HepG2 (cell line): ENCODE measurements around the gene FBLN5. TPM values are rescaled to one million over a fixed set of nuclear protein-coding genes. Genes with fewer than 3 reads are reported as not detected.

Source experiments
- ARHGAP35 ChIP-seq: sonication (generic); formaldehyde crosslinking; IDR thresholded peaks from 2 replicates; pipeline ENCODE4 v1.9.0; 2022; ENCODE audit warnings: mild to moderate bottlenecking, inconsistent platforms, moderate library complexity, missing genetic modification reagents, borderline replicate concordance
- ARNTL ChIP-seq: sonication (generic); formaldehyde crosslinking; IDR thresholded peaks from 2 replicates; pipeline ENCODE4 v1.4.0; 2020; ENCODE audit warnings: mild to moderate bottlenecking, missing genetic modification reagents
- CEBPB ChIP-seq: IDR thresholded peaks from 2 replicates; pipeline ENCODE4 v1.6.1; 2011; ENCODE audit warnings: low read depth, low read length, improper control_type of control experiment, borderline replicate concordance
- CREM ChIP-seq, 2 experiments: sonication (generic) in 1 of 2; formaldehyde crosslinking in 1 of 2; IDR thresholded peaks; 2 replicates each; pipeline versions ENCODE4 v1.4.0 to v1.6.1; 2016 to 2020; ENCODE audit warnings: antibody characterized with exemption in 1 of 2, mild to moderate bottlenecking in 1 of 2, missing genetic modification reagents in 1 of 2
- HNF4A ChIP-seq: sonication (generic); formaldehyde crosslinking; IDR thresholded peaks from 2 replicates; pipeline ENCODE4 v1.4.0; 2020; ENCODE audit warnings: missing genetic modification reagents
- HNF4G ChIP-seq, 2 experiments: sonication (generic) in 1 of 2; formaldehyde crosslinking in 1 of 2; IDR thresholded peaks; 2 replicates each; pipeline versions ENCODE4 v1.4.0 to v1.6.1; 2011 to 2020; ENCODE audit warnings: borderline replicate concordance in 2 of 2, low read depth in 2 of 2, mild to moderate bottlenecking in 2 of 2, low read length in 1 of 2, missing genetic modification reagents in 1 of 2, moderate library complexity in 1 of 2
- HOXA9 ChIP-seq: sonication (generic); formaldehyde crosslinking; IDR thresholded peaks from 2 replicates; pipeline ENCODE4 v1.8.1; 2022; ENCODE audit warnings: missing genetic modification reagents, mild to moderate bottlenecking, moderate library complexity, borderline replicate concordance
- JUND ChIP-seq: sonication (generic); formaldehyde crosslinking; IDR thresholded peaks from 2 replicates; pipeline ENCODE4 v1.8.0; 2022; ENCODE audit warnings: mild to moderate bottlenecking, missing genetic modification reagents
- MLLT10 ChIP-seq: sonication (generic); formaldehyde crosslinking; IDR thresholded peaks from 2 replicates; pipeline ENCODE4 v1.4.0; 2020; ENCODE audit warnings: missing genetic modification reagents
- NCOA2 ChIP-seq: sonication (generic); formaldehyde crosslinking; IDR thresholded peaks from 2 replicates; pipeline ENCODE4 v1.8.0; 2022; ENCODE audit warnings: inconsistent platforms
- NFIC ChIP-seq: IDR thresholded peaks from 2 replicates; pipeline ENCODE4 v1.6.1; 2012; ENCODE audit warnings: mild to moderate bottlenecking, low read length, inconsistent platforms
- NPAS2 ChIP-seq: sonication (generic); formaldehyde crosslinking; IDR thresholded peaks from 2 replicates; pipeline ENCODE4 v1.8.0; 2022; ENCODE audit warnings: mild to moderate bottlenecking, missing genetic modification reagents, borderline replicate concordance
- PRMT3 ChIP-seq: sonication (generic); formaldehyde crosslinking; IDR thresholded peaks from 2 replicates; pipeline ENCODE4 v1.8.1; 2022; ENCODE audit warnings: low read depth, mild to moderate bottlenecking, moderate library complexity, missing genetic modification reagents, borderline replicate concordance
- SALL1 ChIP-seq: sonication (generic); formaldehyde crosslinking; IDR thresholded peaks from 2 replicates; pipeline ENCODE4 v1.8.0; 2022; ENCODE audit warnings: mild to moderate bottlenecking, missing genetic modification reagents
- SIX4 ChIP-seq: sonication (generic); formaldehyde crosslinking; IDR thresholded peaks from 2 replicates; pipeline ENCODE4 v1.4.0; 2020; ENCODE audit warnings: missing genetic modification reagents
- SOX13 ChIP-seq, 3 experiments: fragments of 450-650 bp in 1 of 3; sonication (generic) in 1 of 3; formaldehyde crosslinking in 1 of 3; IDR thresholded peaks in 2 of 3; conservative IDR thresholded peaks in 1 of 3; 2 replicates each; pipeline versions ENCODE4 v1.5.0 to v1.6.1; 2016 to 2020; ENCODE audit warnings: antibody characterized with exemption in 1 of 3, mild to moderate bottlenecking in 1 of 3, missing compliant biosample characterization in 1 of 3, missing genetic modification reagents in 1 of 3, moderate library complexity in 1 of 3
- THRA ChIP-seq: sonication (generic); formaldehyde crosslinking; IDR thresholded peaks from 2 replicates; pipeline ENCODE4 v1.4.0; 2020; ENCODE audit warnings: missing genetic modification reagents, borderline replicate concordance
- XBP1 ChIP-seq: sonication (generic); formaldehyde crosslinking; IDR thresholded peaks from 2 replicates; pipeline ENCODE4 v1.5.0; 2020; ENCODE audit warnings: missing genetic modification reagents
- ZBTB21 ChIP-seq: sonication (generic); formaldehyde crosslinking; IDR thresholded peaks from 2 replicates; pipeline ENCODE4 v1.4.0; 2020; ENCODE audit warnings: missing genetic modification reagents
- ZNF333 ChIP-seq: sonication (generic); formaldehyde crosslinking; IDR thresholded peaks from 2 replicates; pipeline ENCODE4 v1.4.0; 2020; ENCODE audit warnings: mild to moderate bottlenecking, missing genetic modification reagents, borderline replicate concordance
- ZNF572 ChIP-seq: sonication (generic); formaldehyde crosslinking; IDR thresholded peaks from 2 replicates; pipeline ENCODE4 v1.5.1; 2020; ENCODE audit warnings: mild to moderate bottlenecking, missing genetic modification reagents
- ZNF605 ChIP-seq: sonication (generic); formaldehyde crosslinking; IDR thresholded peaks from 2 replicates; pipeline ENCODE4 v1.8.0; 2022; ENCODE audit warnings: mild to moderate bottlenecking, missing genetic modification reagents
- ZNF747 ChIP-seq: sonication (generic); formaldehyde crosslinking; IDR thresholded peaks from 2 replicates; pipeline ENCODE4 v1.8.1; 2023; ENCODE audit warnings: missing genetic modification reagents, mild to moderate bottlenecking, borderline replicate concordance
- polyA plus RNA-seq, 8 experiments: library from polyadenylated mRNA; depleted of rRNA in 3 of 8; stranded (reverse) in 7 of 8; unstranded in 1 of 8; fragments of >200 nt; fragmentation: Illumina TruSeq in 4 of 8; extraction: Trizol in 4 of 8; gene quantifications; 2 replicates each; pipeline versions ENCODE4 v1.2.1 to v1.2.3, GENCODE V29; 2011 to 2016; ENCODE audit warnings: low read depth in 4 of 8, missing spikeins in 1 of 8, mixed read lengths in 1 of 8; ENCODE audit not compliant: insufficient read depth in 1 of 8
- total RNA-seq, 5 experiments: library from RNA; depleted of rRNA; stranded (reverse); fragments of >200 nt; fragmentation: Illumina TruSeq; extraction: Trizol; gene quantifications; 2 replicates each; pipeline ENCODE4 v1.2.3, GENCODE V29; 2016; ENCODE audit warnings: low read depth in 1 of 5
- TF ChIP-seq, protein P1 (sequence below): sonication (generic); formaldehyde crosslinking; IDR thresholded peaks from 2 replicates; pipeline ENCODE4 v1.8.0; 2023; ENCODE audit warnings: mild to moderate bottlenecking, missing genetic modification reagents

The FBLN5 gene
- total and polyA plus RNA-seq, 2 of the 13 experiments (the other 11 are each of a cell fraction or from before 2014, with no cell fraction given): 0.38 to 0.77 TPM

GRCh38 chr14:91953170-91953985 is 5.9 kb upstream of the FBLN5 start (continued):
- peak; percentile 65 for TF ChIP-seq HNF4G (IDR thresholded peaks at IDR 0.05; ENCODE audit: borderline replicate concordance, low read depth, low read length)
- no peak for TF ChIP-seq HNF4G (CRISPR knock-in tag; IDR thresholded peaks at IDR 0.05; ENCODE audit: borderline replicate concordance, low read depth)
- TF ChIP-seq CREM (IDR thresholded peaks at IDR 0.05): 0 out of 2 replicates have a peak, but pooled peaks have one; percentile 20
- no peak for TF ChIP-seq CREM (CRISPR knock-in tag; IDR thresholded peaks at IDR 0.05)
- TF ChIP-seq SALL1 (CRISPR knock-in tag): peak; percentile 26; the same call in 1 of the 2 replicates
- TF ChIP-seq ZNF572 (CRISPR knock-in tag): no peak
- TF ChIP-seq THRA (CRISPR knock-in tag): no peak
- TF ChIP-seq ZNF747 (CRISPR knock-in tag): no peak
- TF ChIP-seq NFIC: no peak
- TF ChIP-seq ZNF333 (CRISPR knock-in tag): no peak
- peak; percentile 93 for TF ChIP-seq SIX4 (CRISPR knock-in tag)
- TF ChIP-seq ZBTB21 (CRISPR knock-in tag): no peak
- no peak for TF ChIP-seq NCOA2 (CRISPR knock-in tag)
- TF ChIP-seq, protein P1, sequence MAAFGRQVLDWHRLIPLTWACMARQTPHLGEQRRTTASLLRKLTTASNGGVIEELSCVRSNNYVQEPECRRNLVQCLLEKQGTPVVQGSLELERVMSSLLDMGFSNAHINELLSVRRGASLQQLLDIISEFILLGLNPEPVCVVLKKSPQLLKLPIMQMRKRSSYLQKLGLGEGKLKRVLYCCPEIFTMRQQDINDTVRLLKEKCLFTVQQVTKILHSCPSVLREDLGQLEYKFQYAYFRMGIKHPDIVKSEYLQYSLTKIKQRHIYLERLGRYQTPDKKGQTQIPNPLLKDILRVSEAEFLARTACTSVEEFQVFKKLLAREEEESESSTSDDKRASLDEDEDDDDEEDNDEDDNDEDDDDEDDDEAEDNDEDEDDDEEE: 0 out of 2 replicates have a peak, but pooled peaks have one; percentile 51
- peak; percentile 77 for TF ChIP-seq HNF4A
- no peak for TF ChIP-seq MLLT10 (CRISPR knock-in tag)
- TF ChIP-seq SOX13 (IDR thresholded peaks at IDR 0.05): no peak
- 0 out of 4 replicates have a peak, but pooled peaks of 1 of the 2 experiments have one; percentile 13 for TF ChIP-seq SOX13 (CRISPR knock-in tag; conservative IDR thresholded peaks at IDR 0.05 in 1 of 2, IDR thresholded peaks at IDR 0.05 in 1 of 2)
- no peak for TF ChIP-seq NPAS2 (CRISPR knock-in tag)
- TF ChIP-seq ZNF605 (CRISPR knock-in tag): no peak
- TF ChIP-seq ARNTL (CRISPR knock-in tag): no peak
- TF ChIP-seq HOXA9: no peak
- TF ChIP-seq CEBPB: no peak
- no peak for TF ChIP-seq PRMT3
- no peak for TF ChIP-seq JUND
- TF ChIP-seq ARHGAP35: no peak
- no peak for TF ChIP-seq XBP1 (CRISPR knock-in tag)
